Osteocyte (in vitro differentiated cells): ENCODE results near the gene DYRK1A. TPM values are rescaled to one million over a fixed set of nuclear protein-coding genes. Genes with fewer than 3 reads are reported as not detected.
A peak's percentile ranks its signal among the peaks of the same experiment; 100 is the strongest.

Source experiments
- DNase-seq: peaks from one replicate; pipeline ENCODE4 v3.0.0; 2021; ENCODE audit warnings: mixed read lengths; ENCODE audit not compliant: unreplicated experiment; ENCODE audit errors: extremely low spot score
- H3K27ac Mint-ChIP-seq: one replicate; pipeline ENCODE4 v1.8.0; 2021; ENCODE audit warnings: mild to moderate bottlenecking, mixed read lengths; ENCODE audit not compliant: unreplicated experiment
- H3K27me3 Mint-ChIP-seq: one replicate; pipeline ENCODE4 v1.8.0; 2021; ENCODE audit warnings: mixed read lengths; ENCODE audit not compliant: unreplicated experiment
- H3K36me3 Mint-ChIP-seq: one replicate; pipeline ENCODE4 v1.8.0; 2021; ENCODE audit warnings: mixed read lengths; ENCODE audit not compliant: unreplicated experiment
- H3K4me1 Mint-ChIP-seq: one replicate; pipeline ENCODE4 v1.8.0; 2021; ENCODE audit warnings: mixed read lengths; ENCODE audit not compliant: unreplicated experiment
- H3K4me3 Mint-ChIP-seq: one replicate; pipeline ENCODE4 v1.8.0; 2021; ENCODE audit warnings: mild to moderate bottlenecking, moderate library complexity, mixed read lengths; ENCODE audit not compliant: unreplicated experiment
- H3K9me3 Mint-ChIP-seq: one replicate; pipeline ENCODE4 v1.8.0; 2021; ENCODE audit warnings: mixed read lengths; ENCODE audit not compliant: unreplicated experiment
- total RNA-seq: library from RNA; stranded (reverse); gene quantifications from 2 replicates; pipeline ENCODE4 v1.2.1, GENCODE V29; 2021
- TF ChIP-seq, protein P1 (sequence below): fragments of 200-600 bp; sonication (generic); IDR thresholded peaks from 2 replicates; pipeline ENCODE4 v1.5.0; 2021; ENCODE audit warnings: antibody characterized with exemption, mild to moderate bottlenecking, moderate library complexity

DYRK1A gene
- total RNA-seq, 1 donor from 2014 or later, result 63.2 TPM

DNA sequence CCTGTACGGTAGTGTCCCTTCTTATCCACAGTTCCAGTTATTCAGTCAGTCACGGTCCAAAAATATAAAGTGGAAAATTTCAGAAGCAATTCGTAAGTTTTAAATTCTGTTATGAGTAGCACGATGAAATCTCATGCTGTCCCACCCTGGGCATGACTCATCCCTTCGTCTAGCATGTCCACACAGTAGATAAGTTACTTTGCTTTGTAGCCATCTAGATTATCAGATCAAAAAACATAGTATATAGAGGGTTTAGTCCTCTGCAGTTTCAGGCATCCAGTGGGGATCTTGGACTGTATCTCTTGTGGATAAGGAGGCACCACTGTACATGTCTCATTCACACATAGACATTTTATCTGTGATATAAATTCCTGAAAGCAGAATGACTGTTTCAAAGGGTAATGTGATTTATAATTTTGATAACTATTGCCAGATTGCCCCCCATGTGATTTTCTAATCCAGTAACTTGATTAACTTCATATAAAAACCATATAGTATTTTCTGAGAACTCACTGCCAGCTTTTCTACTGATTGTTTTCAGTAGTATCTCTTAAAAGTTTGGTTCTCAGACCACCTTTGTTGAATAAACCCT is 143.3 kb downstream of the DYRK1A start:
- Mint-ChIP-seq H3K9me3 (no peaks in the 10 kb centered on the region), H3K4me1 (peaks cover 14% of the 10 kb centered on the region), H3K4me3 (no peak overlapping the region), H3K36me3 (peaks cover 47% of the 10 kb centered on the region), H3K27me3 (no peaks in the 10 kb centered on the region), H3K27ac (peak overlapping the region; percentile 53)
- TF ChIP-seq, protein P1, sequence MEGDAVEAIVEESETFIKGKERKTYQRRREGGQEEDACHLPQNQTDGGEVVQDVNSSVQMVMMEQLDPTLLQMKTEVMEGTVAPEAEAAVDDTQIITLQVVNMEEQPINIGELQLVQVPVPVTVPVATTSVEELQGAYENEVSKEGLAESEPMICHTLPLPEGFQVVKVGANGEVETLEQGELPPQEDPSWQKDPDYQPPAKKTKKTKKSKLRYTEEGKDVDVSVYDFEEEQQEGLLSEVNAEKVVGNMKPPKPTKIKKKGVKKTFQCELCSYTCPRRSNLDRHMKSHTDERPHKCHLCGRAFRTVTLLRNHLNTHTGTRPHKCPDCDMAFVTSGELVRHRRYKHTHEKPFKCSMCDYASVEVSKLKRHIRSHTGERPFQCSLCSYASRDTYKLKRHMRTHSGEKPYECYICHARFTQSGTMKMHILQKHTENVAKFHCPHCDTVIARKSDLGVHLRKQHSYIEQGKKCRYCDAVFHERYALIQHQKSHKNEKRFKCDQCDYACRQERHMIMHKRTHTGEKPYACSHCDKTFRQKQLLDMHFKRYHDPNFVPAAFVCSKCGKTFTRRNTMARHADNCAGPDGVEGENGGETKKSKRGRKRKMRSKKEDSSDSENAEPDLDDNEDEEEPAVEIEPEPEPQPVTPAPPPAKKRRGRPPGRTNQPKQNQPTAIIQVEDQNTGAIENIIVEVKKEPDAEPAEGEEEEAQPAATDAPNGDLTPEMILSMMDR, result no peak
- DNase-seq, result no peak

DNA sequence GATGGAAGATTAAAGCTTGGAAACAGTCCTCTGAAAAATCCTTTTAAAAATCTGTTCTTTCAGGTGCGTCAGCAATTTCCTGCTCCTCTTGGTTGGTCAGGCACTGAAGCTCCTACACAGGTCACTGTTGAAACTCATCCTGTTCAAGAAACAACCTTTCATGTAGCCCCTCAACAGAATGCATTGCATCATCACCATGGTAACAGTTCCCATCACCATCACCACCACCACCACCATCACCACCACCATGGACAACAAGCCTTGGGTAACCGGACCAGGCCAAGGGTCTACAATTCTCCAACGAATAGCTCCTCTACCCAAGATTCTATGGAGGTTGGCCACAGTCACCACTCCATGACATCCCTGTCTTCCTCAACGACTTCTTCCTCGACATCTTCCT is 145.3 kb downstream of the DYRK1A start:
- H3K27me3 Mint-ChIP-seq, result no peaks in the 10 kb centered on the region
- no peaks in the 10 kb centered on the region for H3K9me3 Mint-ChIP-seq
- H3K4me1 Mint-ChIP-seq, result peaks cover 13% of the 10 kb centered on the region
- peaks cover 50% of the 10 kb centered on the region for H3K36me3 Mint-ChIP-seq
- no peak overlapping the region for H3K4me3 Mint-ChIP-seq
- TF ChIP-seq, protein P1, result no peak
- DNase-seq, result no peak
- H3K27ac Mint-ChIP-seq, result peak overlapping the region; percentile 23

DNA sequence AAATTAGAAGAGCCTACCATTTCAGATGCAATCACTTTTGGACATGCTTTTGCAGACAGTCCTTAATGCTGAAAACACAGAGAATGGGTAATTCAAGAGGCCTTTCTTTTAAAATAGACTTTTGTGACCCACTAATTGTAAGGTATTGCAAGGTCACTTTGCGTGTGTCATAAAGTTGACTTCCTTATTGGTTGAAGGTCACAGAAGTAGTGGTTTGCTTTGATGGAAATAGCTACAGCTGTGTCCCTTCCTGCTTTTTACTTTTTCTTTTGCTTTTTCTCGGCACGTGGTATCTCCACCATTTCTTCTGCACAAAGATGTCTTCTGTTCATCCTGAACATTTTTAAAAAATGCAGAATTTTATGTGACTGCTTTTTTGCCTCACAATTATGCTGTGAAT is 146.8 kb downstream of the DYRK1A start:
- Mint-ChIP-seq H3K27me3 (no peaks in the 10 kb centered on the region), H3K36me3 (peaks cover 66% of the 10 kb centered on the region), H3K4me1 (peaks cover 15% of the 10 kb centered on the region), H3K27ac (no peak overlapping the region), H3K4me3 (no peak overlapping the region), H3K9me3 (no peaks in the 10 kb centered on the region)
- no peak for DNase-seq
- TF ChIP-seq, protein P1, result no peak

DNA sequence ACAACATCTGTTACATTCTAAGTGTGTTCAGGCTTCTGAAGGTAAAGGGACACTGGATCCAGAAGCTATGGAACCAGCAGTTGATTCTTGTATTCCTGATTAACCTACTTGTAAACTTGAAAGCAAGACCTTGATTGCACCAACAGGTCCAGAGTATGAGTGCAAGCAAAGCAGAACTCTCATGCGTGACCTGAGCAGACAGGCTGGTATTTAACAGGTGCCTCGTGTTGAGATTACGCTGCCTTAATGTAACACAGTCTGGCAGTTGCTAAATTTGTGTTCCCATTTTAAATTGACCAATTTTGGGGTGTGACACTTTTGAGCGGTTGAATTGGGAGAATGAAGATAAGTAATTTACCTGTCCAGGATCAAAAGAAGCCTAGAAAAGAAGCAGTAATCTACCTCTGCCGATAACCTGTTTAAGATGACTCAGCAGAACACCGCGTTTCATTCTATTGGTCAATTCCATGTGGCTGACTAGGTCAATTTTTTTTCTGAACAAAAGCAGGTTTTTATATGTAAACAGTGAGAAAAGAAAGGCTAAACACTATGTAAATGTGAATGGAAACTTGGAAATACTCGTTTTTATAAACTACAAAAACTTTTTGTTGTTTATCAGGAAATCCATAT is 147.6 kb downstream of the DYRK1A start:
- Mint-ChIP-seq H3K4me3 (no peak overlapping the region), H3K36me3 (peaks cover 66% of the 10 kb centered on the region), H3K27me3 (no peaks in the 10 kb centered on the region), H3K27ac (no peak overlapping the region), H3K4me1 (peaks cover 14% of the 10 kb centered on the region), H3K9me3 (no peaks in the 10 kb centered on the region)
- TF ChIP-seq, protein P1, result no peak
- DNase-seq, result no peak

DNA sequence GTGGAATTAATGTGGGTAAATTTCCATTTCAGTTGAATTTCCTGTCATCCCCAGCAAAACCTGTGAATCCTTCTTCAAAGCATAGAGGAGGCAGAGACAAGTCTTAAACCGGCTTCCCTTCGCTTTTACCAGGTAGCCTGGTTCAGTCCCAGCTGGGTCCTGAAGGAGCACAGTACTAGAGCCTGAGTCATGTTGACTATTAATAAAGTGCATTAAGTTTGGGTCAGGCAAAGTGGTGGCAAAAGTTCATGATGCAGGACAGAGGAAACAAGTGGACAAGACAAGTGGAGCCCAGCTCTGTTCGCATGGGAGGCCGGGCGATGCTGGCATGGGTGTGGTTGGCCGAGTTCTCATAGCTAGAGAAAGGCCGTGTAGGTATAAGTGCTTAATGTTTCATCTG is 150.4 kb downstream of the DYRK1A start:
- Mint-ChIP-seq H3K4me3 (no peak overlapping the region), H3K36me3 (peaks cover 44% of the 10 kb centered on the region), H3K4me1 (peaks cover 12% of the 10 kb centered on the region), H3K9me3 (no peaks in the 10 kb centered on the region), H3K27ac (no peak overlapping the region), H3K27me3 (no peaks in the 10 kb centered on the region)
- DNase-seq, result no peak
- TF ChIP-seq, protein P1, result no peak
